Measurements from ENCODE around the gene FABP3.

- no peak for TF ChIP-seq POLR2A (IDR thresholded peaks at IDR 0.05)
- TF ChIP-seq, protein P1, sequence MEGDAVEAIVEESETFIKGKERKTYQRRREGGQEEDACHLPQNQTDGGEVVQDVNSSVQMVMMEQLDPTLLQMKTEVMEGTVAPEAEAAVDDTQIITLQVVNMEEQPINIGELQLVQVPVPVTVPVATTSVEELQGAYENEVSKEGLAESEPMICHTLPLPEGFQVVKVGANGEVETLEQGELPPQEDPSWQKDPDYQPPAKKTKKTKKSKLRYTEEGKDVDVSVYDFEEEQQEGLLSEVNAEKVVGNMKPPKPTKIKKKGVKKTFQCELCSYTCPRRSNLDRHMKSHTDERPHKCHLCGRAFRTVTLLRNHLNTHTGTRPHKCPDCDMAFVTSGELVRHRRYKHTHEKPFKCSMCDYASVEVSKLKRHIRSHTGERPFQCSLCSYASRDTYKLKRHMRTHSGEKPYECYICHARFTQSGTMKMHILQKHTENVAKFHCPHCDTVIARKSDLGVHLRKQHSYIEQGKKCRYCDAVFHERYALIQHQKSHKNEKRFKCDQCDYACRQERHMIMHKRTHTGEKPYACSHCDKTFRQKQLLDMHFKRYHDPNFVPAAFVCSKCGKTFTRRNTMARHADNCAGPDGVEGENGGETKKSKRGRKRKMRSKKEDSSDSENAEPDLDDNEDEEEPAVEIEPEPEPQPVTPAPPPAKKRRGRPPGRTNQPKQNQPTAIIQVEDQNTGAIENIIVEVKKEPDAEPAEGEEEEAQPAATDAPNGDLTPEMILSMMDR (IDR thresholded peaks at IDR 0.05): no peak
Measured at GRCh38 chr1:31381394-31382294, 8.8 kb upstream of the FABP3 start.

Measured in lower leg skin (tissue), 3 donors.